HCEC 1CT (cell line): ENCODE measurements around the gene SHMT1.
"Not testable (repeated sequence)": the region's sequence is repeated elsewhere in the genome, so short reads cannot be mapped to it uniquely, and the experiment has no call there.

Source experiments
- DNase-seq: peaks from one replicate; pipeline ENCODE4 v3.0.0-alpha.2; 2017

Gene SHMT1

DNA sequence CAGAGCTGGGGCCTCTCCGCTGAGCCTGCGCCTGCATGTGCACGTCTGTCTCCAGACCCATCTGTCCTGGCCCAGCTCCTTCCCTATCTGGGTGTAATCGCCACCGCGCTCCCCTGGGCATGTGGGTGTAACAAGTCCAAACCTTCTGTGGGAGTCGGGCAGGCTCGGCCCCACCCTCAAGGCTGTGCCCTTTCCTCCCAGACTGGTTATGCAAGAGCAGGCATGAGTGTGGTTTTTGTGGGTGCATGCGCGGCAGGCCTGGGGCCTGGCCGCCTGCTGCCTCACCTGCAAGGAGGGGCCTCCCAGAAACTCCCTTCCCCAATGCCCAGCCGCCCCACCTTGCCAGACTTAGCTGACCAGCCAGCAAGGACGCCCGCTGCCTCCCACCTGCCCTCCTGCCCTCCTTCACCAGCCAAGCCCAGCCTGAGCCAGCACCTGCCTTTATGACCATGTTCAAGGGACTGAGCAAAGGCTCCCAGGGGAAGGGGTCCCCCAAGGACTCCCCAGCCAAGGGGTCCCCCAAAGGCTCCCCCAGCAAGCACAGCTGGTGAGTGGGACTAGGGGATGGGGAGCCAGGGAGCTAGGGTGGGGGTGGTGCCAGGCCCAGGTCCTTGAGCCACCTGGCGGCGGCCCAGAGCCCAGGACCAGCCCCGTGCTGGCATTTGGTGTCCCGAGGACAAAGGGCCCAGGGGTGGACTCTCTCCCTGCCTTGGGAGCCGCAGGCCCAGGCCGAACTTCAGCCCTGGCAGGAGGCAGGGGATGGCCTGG lies 14.3 kb upstream of the SHMT1 start, which contains the start of gene EVPLL:
TSS of gene EVPLL (plus strand) at position 342 of the 768 bp plus-strand sequence. CDS start 3,160 bp downstream, outside the sequence.
- DNase-seq: no peak

DNA sequence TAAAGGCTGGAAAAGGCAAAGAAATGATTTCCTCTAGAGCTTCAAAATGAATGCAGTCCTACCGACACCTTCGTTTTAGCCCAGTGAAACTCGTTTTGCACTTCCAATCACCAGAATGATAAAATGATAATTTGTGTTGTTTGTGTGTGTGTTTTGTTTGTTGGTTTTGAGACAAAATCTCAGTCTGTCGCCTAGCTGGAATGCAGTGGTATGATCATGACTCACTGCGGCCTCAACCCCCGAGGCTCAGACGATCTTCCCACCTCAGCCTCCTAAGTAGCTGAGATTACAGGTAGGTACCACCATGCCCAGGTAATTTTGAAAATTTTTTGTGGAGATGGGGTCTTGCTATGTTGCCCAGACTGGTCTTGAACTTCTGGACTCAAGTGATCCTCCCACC lies 10.9 kb upstream of the SHMT1 start:
- no peak for DNase-seq

DNA sequence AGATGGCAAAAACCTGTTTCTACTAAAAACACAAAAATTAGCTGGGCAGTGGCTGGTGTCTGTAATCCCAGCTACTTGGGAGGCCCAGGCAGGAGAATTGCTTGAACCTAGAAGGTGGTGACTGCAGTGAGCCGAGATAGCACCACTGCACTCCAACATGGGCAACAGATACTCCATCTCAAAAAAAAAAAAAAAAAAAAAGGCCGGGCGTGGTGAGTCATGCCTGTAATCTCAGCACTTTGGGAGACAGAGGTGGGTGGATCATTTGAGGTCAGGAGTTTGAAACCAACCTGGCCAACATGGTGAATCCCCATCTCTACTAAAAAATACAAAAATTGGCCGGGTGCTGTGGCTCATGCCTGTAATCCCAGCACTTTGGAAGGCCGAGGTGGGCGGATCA lies 9.8 kb upstream of the SHMT1 start:
- DNase-seq: not testable (repeated sequence)

DNA sequence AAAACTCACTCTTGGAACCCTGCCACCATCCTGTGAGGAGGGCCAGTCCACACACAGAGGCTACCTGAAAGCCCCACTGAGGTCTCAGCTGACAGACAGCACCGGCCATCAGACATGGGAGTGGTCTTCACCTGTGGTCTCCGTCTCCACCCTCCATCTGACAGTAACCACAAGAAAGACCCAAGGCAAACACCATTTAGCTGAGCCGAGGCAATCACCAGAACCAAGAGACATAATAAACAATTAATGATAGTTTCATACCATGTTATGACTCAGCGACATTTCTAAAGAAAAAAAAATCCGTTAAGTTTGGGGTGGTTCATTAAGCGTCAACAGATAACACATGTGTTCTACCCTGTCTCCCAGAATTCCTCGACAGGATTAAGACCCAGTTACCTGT lies 8.1 kb upstream of the SHMT1 start:
- peak; percentile 14 for DNase-seq

DNA sequence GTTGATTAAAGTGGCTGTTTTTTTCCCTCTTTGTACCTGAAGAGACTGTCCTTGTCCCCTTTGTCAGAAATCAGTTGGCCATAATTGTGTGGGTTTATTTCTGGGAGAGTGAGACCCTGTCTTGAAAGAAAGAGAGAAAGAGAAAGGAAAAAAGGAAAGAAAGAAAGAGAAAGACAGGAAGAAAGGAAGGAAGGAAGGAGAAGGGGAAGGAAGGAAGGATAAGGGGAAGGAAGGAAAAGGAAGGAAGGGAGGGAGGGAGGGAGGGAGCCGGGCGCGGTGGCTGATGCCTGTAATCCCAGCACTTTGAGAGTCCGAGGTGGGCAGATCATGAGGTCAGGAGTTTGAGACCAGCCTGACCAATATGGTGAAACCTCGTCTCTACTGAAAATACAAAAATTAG lies 7.4 kb upstream of the SHMT1 start:
- DNase-seq: no peak

DNA sequence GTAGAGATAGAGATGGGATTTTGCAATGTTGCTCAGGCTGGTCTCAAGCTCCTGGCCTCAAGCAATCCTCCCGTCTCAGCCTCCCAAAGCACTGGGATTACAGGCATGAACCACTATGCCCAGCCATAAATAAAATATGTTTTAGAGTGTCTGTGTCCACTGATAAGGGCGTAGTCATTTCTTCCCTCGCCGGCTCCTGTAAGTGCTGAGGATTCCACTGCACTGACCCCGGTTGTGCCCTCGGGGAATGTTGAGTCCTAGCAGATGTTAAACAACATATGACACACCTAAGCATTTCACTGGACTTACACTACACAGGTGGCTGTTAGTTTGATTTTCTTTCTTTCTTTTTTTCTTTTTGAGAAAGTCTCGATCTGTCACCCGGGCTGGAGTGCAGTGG lies 5.6 kb upstream of the SHMT1 start:
- no peak for DNase-seq

DNA sequence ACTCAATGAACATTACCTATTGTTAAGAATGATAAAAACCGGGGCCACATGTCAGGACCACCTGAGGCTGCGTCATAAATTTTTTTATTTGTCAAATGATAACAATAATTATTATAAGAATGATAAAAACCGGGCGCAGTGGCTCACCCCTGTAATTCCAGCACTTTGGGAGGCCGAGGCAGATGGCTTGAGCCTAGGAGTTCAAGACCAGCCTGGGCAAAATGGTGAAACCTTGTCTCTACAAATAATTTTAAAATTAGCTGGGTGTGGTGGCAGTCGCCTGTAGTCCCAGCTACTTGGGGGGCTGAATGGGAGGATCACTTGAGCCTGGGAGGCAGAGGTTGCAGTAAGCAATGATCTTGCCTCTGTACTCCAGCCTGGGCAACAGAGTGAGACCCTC lies 816 bp upstream of the SHMT1 start:
- no peak for DNase-seq

DNA sequence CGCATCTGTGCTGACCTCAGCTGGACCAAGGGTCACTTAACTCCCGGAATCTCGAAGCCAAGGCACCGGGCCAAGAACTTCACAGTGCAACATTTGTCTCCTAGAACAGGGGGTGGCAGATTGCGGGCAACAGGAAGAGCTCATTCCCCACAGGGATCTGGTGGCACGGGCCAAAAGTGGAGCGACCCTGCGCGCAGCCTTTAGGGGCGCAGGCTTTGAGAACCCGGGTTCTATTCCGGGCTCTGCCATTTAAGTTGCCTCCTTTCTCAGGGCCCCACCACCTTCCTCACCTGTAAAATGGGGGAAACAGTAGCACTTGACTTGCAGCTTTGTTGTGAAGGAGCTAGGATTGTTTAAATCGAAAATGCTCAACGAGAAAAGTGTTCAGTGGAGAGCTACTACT lies 651 bp downstream of the SHMT1 start:
- DNase-seq: peak; percentile 34

DNA sequence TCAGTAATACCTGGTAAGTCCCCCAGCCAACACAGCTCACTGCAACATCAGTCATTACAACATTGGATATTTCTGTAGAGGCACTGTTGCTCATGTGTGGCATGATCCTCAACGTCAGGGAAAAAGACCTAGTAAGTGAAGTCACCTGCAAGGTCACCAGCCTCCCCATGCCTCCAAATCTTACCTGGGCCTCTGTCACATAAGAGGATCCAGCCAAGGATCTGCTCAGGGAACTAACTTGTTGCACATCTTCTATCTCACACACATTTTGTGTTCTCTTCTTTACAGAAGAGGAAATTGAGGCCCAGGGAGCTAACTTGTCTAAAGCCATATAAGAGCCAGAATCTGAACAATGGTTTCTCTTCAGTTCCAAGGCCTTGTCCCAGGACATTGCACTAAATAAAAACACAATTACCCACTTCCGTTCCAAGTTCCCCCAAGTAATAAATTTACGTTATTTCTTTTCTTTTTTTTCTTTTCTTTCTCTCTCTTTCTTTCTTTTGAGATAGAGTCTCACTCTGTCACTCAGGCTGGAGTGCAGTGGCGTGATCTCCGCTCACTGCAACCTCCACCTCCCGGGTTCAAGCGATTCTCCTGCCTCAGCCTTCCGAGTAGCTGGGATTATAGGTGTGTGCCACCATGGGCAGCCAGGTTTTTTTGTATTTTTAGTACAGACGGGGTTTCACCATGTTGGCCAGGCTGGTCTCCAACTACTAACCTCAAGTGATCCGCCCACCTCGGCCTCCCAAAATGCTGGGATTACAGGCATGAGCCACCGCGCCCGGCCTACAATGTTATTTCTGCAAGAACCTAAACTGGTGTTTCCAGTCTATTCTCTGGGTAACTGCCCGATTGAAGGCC lies 1.3 kb downstream of the SHMT1 start:
- no peak for DNase-seq

DNA sequence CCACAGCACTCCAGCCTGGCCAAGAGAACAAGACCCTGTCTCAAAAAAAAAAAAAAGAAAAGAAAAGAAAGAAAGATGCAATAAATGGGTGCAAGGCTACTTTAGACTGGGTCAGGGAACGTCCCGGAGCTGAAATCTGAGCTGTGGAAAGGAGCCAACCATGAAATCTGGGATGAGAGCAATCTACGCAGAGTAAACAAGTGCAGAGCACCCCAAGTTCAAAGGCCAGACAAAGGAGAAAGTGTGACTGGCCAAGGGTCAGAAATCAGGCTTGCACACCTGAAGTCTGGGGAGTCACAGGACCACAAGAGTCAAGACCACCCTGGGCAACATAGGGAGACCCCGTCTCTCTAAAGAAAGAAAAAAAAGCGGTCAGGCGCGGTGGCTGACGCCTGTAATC lies 2.8 kb downstream of the SHMT1 start:
- DNase-seq: no peak

DNA sequence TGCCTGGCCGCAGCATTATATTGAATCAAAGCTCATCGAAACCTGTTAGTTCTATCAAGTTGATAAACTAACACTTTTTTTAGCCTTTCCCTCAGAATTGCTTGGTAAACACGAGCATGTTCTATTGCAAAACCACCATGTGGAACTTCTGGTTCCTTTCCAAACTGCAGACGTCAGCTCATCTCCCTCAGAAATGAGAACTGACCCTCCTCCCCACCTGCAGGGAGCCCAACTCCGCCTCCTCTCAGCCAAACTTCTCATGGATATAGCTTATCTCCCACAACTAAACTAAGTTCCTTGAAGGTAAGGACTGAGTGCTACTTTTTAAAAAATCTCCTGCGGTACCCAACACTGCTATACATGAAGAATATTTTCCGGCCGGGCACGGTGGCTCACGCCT lies 6.7 kb downstream of the SHMT1 start:
- DNase-seq: peak; percentile 39

DNA sequence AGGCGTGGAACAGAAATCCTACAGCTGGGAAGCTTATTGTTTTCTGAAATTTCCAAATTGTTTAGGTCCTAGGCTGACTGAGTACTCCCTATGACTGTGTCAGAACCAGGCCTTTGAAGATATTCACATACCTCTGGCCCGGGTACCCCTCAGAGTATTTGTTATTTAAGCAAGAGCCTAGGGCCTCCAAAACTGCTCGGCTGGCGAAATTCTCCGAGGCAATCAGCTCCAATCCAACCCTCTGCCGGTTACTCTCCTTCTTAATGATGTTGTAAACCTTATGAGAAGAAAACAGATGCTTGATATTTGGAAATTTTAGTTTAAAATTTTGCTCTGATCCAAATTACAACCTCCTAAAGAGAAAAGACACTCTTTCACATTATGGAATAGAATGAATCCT lies 9.8 kb downstream of the SHMT1 start:
- DNase-seq: no peak

DNA sequence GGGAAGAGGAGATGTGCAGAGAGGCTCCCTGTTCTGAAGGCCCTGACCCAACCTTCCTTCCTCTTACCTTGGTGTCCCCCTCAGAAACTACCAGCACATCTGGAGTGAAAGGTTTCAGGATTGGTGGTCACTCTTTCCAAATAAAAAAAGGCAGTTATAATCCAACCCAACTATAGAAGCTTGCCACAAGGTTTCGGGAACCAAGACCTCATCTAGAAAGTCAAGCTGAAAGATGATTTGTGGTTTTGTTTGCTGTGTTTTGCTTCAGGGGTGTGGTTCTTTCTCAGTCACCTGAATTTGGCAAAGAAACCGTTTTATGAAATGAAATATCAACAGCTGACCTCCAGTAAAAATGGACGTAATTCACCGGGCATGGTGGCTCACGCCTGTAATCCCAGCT lies 19.3 kb downstream of the SHMT1 start:
- DNase-seq: no peak

DNA sequence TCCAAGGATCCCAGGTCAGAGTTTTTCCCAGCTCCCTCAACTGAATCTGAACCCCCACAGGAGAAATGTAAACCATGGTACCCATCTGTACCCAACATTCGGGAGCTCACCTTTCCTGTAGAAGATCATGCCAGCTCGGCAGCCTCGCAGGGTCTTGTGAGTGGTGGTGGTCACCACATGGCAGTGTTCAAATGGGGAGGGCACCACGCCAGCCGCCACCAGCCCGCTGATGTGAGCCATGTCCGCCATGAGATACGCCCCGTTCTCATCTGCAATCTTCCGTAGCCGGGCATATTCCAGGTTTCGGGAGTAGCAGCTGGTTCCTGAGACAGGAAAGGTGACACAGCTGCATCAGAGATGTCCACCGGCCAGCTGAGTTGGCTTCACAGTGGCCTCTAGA lies 23.4 kb downstream of the SHMT1 start:
- DNase-seq: no peak

DNA sequence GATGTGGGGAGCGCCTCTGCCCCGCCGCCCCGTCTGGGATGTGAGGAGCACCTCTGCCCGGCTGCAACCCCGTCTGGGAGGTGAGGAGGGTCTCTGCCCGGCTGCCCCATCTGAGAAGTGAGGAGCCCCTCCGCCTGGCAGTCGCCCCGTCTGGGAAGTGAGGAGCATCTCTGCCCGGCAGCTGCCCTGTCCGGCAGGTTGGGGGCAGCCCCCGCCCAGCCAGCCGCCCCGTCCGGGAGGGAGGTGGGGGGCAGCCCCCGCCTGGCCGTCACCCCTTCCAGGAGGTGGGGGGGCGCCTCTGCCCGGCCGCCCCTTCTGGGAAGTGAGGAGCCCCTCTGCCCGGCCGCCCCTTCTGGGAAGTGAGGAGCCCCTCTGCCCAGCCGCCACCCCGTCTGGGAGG lies 25.2 kb downstream of the SHMT1 start:
- not testable (repeated sequence) for DNase-seq

DNA sequence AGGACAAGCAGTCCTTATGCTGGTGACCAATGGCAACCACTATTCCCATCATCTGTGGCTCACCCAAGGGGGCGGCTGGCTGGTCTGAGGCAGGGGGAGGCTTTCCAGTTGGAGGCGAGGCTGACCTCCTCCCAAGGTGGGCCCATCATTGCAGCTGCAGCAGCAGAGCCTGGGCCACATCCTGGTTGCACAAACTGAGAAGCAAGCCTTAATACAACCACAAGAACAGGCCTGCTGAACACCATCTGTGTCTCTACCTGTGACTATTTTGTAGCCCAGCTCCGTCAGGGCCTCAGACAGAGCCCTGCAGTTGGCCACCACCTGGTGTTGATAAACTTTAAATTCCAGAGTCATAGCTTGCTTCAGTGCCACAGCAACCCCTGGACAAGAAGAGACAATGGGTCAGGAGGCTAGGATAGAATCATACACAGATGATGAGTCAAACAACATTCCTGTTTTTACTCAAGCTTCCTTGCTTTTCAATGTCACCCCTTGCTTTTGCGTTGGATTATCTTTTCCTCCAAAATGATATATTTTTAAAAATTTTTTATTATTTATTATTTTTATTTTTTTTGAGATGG lies 30.4 kb downstream of the SHMT1 start:
- DNase-seq: peak; percentile 39

DNA sequence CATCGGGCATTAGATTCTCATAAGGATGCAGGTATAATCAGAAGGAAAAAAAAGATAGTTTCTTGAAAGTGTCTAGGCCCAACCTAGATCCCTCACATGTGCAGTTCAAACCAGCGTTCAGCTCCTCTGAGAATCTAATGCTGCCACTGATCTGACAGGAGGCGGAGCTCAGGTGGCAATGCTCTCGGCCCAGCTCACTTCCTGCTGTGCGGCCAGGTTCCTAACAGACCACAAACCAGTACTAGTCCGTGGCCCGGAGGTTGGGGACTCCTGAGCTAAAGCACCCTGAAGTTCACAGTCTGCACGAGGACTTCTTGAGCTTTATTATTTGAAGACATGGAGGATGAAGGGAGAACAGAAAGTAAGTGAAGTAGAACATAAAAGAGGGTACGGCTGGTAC lies 31.5 kb downstream of the SHMT1 start:
- no peak for DNase-seq

DNA sequence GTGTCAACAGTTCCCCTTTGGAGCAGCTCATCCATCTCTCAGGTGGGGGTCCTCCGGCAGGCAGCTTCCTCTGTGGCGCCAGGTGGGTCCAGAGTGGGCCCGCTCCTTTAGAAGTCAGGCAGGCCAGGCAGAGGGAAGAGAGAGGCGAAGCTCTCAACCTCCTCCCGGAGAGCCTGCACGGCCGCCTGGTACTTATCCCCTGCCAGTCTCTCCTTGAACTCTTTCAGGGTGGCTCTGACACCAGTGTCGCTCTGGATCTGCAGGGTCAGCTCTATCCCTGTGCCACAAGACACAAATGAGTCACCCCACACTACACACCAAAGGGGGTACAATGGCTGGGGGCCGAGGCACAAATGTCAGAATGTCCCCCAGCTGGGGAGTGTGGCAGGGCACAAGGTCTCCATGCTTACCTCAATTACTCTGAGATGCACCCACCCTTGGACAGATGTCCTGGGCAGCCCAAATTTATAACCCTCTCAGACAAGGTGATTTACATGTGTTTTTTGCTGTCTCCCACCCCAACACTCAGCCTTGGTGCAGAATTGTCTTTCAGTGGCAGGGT lies 34.6 kb downstream of the SHMT1 start:
- DNase-seq: no peak

DNA sequence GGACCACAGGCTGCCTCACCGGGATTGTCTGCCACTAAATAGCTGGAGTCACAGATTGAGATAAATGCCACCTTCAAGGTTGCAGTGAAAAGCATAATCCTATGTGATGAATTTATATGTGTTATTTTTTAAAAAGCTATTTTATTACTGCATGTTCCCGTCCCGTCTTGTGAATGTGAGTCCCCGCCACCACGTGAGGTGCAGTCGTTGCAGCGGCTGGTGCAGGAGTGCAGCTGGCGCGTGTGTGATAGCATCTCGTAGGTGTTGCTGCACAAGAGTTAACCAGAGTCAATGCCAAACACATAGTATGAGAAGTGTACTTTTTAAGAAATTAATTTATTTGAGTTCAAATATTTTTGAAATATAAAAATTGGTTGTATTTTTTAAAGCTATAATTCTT lies 35.8 kb downstream of the SHMT1 start:
- DNase-seq: no peak

DNA sequence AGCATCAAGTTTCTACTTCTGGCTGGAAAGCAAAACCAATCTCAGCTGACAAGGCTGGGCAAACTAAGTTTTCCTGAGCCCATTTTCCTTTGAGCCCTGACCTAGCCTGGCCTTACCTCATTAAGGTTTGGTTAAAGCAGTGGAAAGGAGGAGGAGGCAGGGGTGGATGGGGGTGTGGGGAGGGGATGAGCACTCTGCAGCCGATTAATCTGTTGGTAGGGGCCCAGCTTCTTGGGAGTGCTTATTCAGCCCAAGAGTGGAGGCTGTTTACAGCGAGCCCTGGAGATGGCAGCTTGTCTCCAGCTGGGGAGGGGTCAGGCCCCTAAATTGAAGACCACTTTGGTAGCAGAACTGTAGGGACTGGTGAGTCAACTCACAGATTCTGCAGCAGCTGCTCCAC lies 36.3 kb downstream of the SHMT1 start:
- DNase-seq: no peak

DNA sequence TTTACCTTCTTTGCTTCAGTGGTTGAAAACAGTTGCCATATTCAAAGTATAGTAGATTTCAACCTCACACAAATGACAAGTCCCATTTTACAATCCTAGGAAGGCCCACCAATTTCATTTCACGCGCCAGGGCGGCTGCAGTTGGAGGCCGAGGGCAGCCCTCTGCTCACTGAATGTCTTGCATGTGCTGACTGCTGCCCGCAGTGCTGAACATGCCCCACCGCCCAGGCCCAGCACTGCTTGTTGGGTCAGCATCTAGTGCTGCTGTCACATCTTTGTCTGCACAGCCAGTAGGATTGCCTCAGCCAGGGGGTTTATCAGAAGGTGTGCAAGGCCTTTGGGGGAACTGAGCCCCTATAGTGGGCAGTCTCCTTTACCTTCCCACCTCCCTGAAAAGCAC lies 36.8 kb downstream of the SHMT1 start:
- DNase-seq: no peak

DNA sequence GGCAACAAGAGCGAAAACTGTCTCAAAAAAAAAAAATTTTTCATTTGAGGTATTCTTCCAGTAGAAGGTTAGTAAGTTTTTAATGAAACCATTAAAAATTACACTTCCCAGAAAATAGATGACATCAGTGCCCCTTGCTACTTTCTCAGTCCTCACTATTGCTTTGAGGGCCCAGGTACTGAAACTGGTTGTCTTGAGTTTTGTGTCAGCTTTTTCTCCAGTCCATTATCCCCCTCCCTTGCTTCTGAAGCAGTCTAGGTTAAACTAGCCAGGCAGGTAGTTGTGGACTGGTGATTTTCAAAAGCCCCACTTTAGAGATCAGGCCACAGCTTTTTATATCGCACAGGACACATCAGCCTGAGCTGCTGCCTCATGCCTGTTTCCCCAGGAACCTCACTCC lies 37.3 kb downstream of the SHMT1 start:
- DNase-seq: no peak
